ENCODE measurements around the gene TRIM14.

DNA sequence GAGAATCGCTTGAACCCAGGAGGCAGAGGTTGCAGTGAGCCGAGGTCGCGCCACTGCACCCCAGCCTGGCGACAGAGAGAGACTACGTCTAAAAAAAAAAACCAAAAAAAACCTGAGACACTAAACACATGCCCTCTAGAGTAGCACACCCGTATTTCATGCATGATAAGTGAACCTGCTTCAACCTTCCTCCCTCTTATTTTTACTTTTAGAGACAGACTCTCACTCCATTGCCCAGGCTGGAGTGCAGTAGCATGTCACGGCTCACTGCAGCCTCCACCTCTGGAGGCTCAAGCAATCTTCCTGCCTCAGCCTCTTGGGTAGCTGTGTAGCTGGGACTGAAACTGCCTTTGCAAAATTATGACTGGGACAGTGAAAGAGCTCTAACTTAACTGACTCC is 80.1 kb downstream of the TRIM14 start:
- TF ChIP-seq, protein P1, sequence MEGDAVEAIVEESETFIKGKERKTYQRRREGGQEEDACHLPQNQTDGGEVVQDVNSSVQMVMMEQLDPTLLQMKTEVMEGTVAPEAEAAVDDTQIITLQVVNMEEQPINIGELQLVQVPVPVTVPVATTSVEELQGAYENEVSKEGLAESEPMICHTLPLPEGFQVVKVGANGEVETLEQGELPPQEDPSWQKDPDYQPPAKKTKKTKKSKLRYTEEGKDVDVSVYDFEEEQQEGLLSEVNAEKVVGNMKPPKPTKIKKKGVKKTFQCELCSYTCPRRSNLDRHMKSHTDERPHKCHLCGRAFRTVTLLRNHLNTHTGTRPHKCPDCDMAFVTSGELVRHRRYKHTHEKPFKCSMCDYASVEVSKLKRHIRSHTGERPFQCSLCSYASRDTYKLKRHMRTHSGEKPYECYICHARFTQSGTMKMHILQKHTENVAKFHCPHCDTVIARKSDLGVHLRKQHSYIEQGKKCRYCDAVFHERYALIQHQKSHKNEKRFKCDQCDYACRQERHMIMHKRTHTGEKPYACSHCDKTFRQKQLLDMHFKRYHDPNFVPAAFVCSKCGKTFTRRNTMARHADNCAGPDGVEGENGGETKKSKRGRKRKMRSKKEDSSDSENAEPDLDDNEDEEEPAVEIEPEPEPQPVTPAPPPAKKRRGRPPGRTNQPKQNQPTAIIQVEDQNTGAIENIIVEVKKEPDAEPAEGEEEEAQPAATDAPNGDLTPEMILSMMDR (IDR thresholded peaks at IDR 0.05): no peak
- no peak for TF ChIP-seq IRF2 (CRISPR knock-in tag; IDR thresholded peaks at IDR 0.05; ENCODE audit: borderline replicate concordance, low read depth)
- TF ChIP-seq, protein P2, sequence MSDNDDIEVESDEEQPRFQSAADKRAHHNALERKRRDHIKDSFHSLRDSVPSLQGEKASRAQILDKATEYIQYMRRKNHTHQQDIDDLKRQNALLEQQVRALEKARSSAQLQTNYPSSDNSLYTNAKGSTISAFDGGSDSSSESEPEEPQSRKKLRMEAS (CRISPR knock-in tag; IDR thresholded peaks at IDR 0.05): no peak
- TF ChIP-seq, protein P3, sequence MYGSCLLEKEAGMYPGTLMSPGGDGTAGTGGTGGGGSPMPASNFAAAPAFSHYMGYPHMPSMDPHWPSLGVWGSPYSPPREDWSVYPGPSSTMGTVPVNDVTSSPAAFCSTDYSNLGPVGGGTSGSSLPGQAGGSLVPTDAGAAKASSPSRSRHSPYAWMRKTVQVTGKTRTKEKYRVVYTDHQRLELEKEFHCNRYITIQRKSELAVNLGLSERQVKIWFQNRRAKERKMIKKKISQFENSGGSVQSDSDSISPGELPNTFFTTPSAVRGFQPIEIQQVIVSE (CRISPR knock-in tag; IDR thresholded peaks at IDR 0.05; ENCODE audit: borderline replicate concordance): no peak

All from WTC11 (cell line).